HepG2 (cell line): ENCODE measurements around the gene PLCG1. TPM values are rescaled to one million over a fixed set of nuclear protein-coding genes. Genes with fewer than 3 reads are reported as not detected.

Experiments used
- ATRX ChIP-seq: sonication (generic); formaldehyde crosslinking; IDR thresholded peaks from 2 replicates; pipeline ENCODE4 v1.4.0; 2020; ENCODE audit warnings: missing genetic modification reagents, borderline replicate concordance
- CC2D1A ChIP-seq: sonication (generic); formaldehyde crosslinking; IDR thresholded peaks from 2 replicates; pipeline ENCODE4 v1.8.1; 2023; ENCODE audit warnings: mild to moderate bottlenecking, missing genetic modification reagents
- ELF4 ChIP-seq: sonication (generic); formaldehyde crosslinking; IDR thresholded peaks from 2 replicates; pipeline ENCODE4 v1.5.0; 2020; ENCODE audit warnings: missing genetic modification reagents, mild to moderate bottlenecking, moderate library complexity, borderline replicate concordance
- FLYWCH1 ChIP-seq: sonication (generic); formaldehyde crosslinking; IDR thresholded peaks from 2 replicates; pipeline ENCODE4 v1.8.1; 2023; ENCODE audit warnings: mild to moderate bottlenecking, missing genetic modification reagents
- FOXP1 ChIP-seq, 2 experiments: fragments of 450-650 bp in 1 of 2; IDR thresholded peaks; 2 replicates each; pipeline ENCODE4 v1.6.1; 2017 to 2018; ENCODE audit warnings: antibody characterized with exemption in 1 of 2
- GATAD1 ChIP-seq: IDR thresholded peaks from 2 replicates; pipeline ENCODE4 v1.6.1; 2016; ENCODE audit warnings: missing genetic modification reagents, missing compliant biosample characterization
- HIVEP1 ChIP-seq: sonication (generic); formaldehyde crosslinking; IDR thresholded peaks from 2 replicates; pipeline ENCODE4 v1.4.0; 2020; ENCODE audit warnings: mild to moderate bottlenecking, missing genetic modification reagents
- PHF8 ChIP-seq: sonication (generic); formaldehyde crosslinking; IDR thresholded peaks from 2 replicates; pipeline ENCODE4 v1.5.0; 2020; ENCODE audit warnings: missing genetic modification reagents
- RORA ChIP-seq: sonication (generic); formaldehyde crosslinking; IDR thresholded peaks from 2 replicates; pipeline ENCODE4 v1.5.0; 2020; ENCODE audit warnings: mild to moderate bottlenecking, missing genetic modification reagents, moderate library complexity
- SIN3A ChIP-seq: IDR thresholded peaks from 2 replicates; pipeline ENCODE4 v1.6.1; 2011; ENCODE audit warnings: low read depth, mild to moderate bottlenecking, control low read depth, low read length, borderline replicate concordance
- SNAI1 ChIP-seq: sonication (generic); formaldehyde crosslinking; IDR thresholded peaks from 2 replicates; pipeline ENCODE4 v1.5.0; 2020; ENCODE audit warnings: mild to moderate bottlenecking, missing genetic modification reagents, borderline replicate concordance
- SNAPC5 ChIP-seq: sonication (generic); formaldehyde crosslinking; IDR thresholded peaks from 2 replicates; pipeline ENCODE4 v1.8.1; 2023; ENCODE audit warnings: mild to moderate bottlenecking, missing genetic modification reagents, borderline replicate concordance
- TOE1 ChIP-seq: sonication (generic); formaldehyde crosslinking; IDR thresholded peaks from 2 replicates; pipeline ENCODE4 v1.4.0; 2020; ENCODE audit warnings: mild to moderate bottlenecking, missing genetic modification reagents
- ZNF546 ChIP-seq: sonication (generic); formaldehyde crosslinking; conservative IDR thresholded peaks from 2 replicates; pipeline ENCODE4 v1.8.1; 2023; ENCODE audit warnings: mild to moderate bottlenecking, missing genetic modification reagents
- ZNF709 ChIP-seq: sonication (generic); formaldehyde crosslinking; IDR thresholded peaks from 2 replicates; pipeline ENCODE4 v1.5.0; 2020; ENCODE audit warnings: mild to moderate bottlenecking, missing genetic modification reagents
- ZNF75D ChIP-seq: sonication (generic); formaldehyde crosslinking; IDR thresholded peaks from 2 replicates; pipeline ENCODE4 v1.8.1; 2023; ENCODE audit warnings: missing genetic modification reagents, mild to moderate bottlenecking, borderline replicate concordance
- ZNF816 ChIP-seq: sonication (generic); formaldehyde crosslinking; IDR thresholded peaks from 2 replicates; pipeline ENCODE4 v1.8.0; 2022; ENCODE audit warnings: missing genetic modification reagents, mild to moderate bottlenecking, borderline replicate concordance
- ZNF850 ChIP-seq: sonication (generic); formaldehyde crosslinking; conservative IDR thresholded peaks from 2 replicates; pipeline ENCODE4 v1.9.0; 2021; ENCODE audit warnings: mild to moderate bottlenecking, missing genetic modification reagents
- polyA plus RNA-seq, 8 experiments: library from polyadenylated mRNA; depleted of rRNA in 3 of 8; stranded (reverse) in 7 of 8; unstranded in 1 of 8; fragments of >200 nt; fragmentation: Illumina TruSeq in 4 of 8; extraction: Trizol in 4 of 8; gene quantifications; 2 replicates each; pipeline versions ENCODE4 v1.2.1 to v1.2.3, GENCODE V29; 2011 to 2016; ENCODE audit warnings: low read depth in 4 of 8, missing spikeins in 1 of 8, mixed read lengths in 1 of 8; ENCODE audit not compliant: insufficient read depth in 1 of 8
- total RNA-seq, 5 experiments: library from RNA; depleted of rRNA; stranded (reverse); fragments of >200 nt; fragmentation: Illumina TruSeq; extraction: Trizol; gene quantifications; 2 replicates each; pipeline ENCODE4 v1.2.3, GENCODE V29; 2016; ENCODE audit warnings: low read depth in 1 of 5
- TF ChIP-seq, protein P1 (sequence below): fragments of 450-650 bp; IDR thresholded peaks from 2 replicates; pipeline ENCODE4 v1.6.1; 2016
- TF ChIP-seq, protein P2 (sequence below): IDR thresholded peaks from 2 replicates; pipeline ENCODE4 v1.6.1; 2018; ENCODE audit warnings: missing genetic modification reagents, mild to moderate bottlenecking, missing compliant biosample characterization
- TF ChIP-seq, protein P3 (sequence below): sonication (generic); formaldehyde crosslinking; IDR thresholded peaks from 2 replicates; pipeline ENCODE4 v1.5.0; 2020; ENCODE audit warnings: missing genetic modification reagents
- TF ChIP-seq, protein P4 (sequence below): sonication (generic); formaldehyde crosslinking; IDR thresholded peaks from 2 replicates; pipeline ENCODE4 v1.4.0; 2020; ENCODE audit warnings: mild to moderate bottlenecking, low read depth, missing genetic modification reagents

PLCG1 gene
- total and polyA plus RNA-seq, 2 of the 13 experiments (the other 11 are each of a cell fraction or from before 2014, with no cell fraction given), result 85.3 to 158 TPM

DNA sequence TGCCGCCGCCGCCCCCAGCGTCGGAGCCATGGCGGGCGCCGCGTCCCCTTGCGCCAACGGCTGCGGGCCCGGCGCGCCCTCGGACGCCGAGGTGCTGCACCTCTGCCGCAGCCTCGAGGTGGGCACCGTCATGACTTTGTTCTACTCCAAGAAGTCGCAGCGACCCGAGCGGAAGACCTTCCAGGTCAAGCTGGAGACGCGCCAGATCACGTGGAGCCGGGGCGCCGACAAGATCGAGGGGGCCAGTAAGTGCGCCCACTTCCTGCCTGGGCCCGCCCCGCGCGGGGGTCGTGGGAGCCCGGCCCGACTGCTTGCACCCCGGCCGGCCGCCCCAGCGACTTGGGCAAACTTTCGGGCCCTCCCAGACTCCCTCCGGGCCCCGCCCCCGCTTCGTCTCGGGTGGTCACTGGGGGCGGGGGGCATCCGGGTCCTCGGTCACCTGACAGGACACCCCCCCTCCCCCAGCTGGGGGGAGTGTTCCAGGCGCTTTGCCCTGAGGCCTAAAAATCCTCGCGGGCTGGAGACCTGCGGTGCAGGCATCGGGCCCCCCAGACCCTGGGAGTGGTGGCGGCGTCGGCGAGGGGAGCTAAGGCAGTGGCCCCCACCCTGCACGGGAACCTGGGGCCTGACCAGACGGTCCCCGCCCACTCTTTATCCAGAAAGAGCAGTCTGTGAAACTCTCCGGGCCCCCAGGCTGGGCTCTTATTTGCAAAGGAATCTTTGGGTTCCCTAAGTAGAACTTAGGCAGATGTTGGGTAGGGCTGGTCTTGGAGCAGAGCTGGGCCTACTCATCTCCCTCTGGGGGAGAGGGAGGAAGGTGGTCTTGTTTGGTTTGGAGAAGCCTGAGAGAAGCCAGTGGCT lies 501 bp downstream of the PLCG1 start (continued):
- TF ChIP-seq ZNF75D (CRISPR knock-in tag) (0 out of 2 replicates have a peak, but pooled peaks have one; percentile 20), ZNF816 (CRISPR knock-in tag) (0 out of 2 replicates have a peak, but pooled peaks have one; percentile 84), TOE1 (CRISPR knock-in tag) (no peak), FLYWCH1 (CRISPR knock-in tag) (peak; percentile 65; the same call in 1 of the 2 replicates), SNAI1 (CRISPR knock-in tag) (peak; percentile 54; the same call in 1 of the 2 replicates), PHF8 (CRISPR knock-in tag) (peak; percentile 84), ATRX (CRISPR knock-in tag) (no peak), SNAPC5 (CRISPR knock-in tag) (no peak), CC2D1A (no peak), ZNF850 (CRISPR knock-in tag) (no peak; the same call in 1 of the 2 replicates), GATAD1 (CRISPR knock-in tag) (peak; percentile 61), ELF4 (no peak; the same call in 1 of the 2 replicates), SIN3A (peak; percentile 12; the same call in 1 of the 2 replicates), FOXP1 (IDR thresholded peaks at IDR 0.05) (no peak), FOXP1 (CRISPR knock-in tag; IDR thresholded peaks at IDR 0.05) (no peak), ZNF546 (CRISPR knock-in tag) (no peak), HIVEP1 (CRISPR knock-in tag) (peak; percentile 16; the same call in 1 of the 2 replicates), RORA (CRISPR knock-in tag) (no peak), ZNF709 (CRISPR knock-in tag) (no peak; the same call in 1 of the 2 replicates)
- TF ChIP-seq, protein P1, sequence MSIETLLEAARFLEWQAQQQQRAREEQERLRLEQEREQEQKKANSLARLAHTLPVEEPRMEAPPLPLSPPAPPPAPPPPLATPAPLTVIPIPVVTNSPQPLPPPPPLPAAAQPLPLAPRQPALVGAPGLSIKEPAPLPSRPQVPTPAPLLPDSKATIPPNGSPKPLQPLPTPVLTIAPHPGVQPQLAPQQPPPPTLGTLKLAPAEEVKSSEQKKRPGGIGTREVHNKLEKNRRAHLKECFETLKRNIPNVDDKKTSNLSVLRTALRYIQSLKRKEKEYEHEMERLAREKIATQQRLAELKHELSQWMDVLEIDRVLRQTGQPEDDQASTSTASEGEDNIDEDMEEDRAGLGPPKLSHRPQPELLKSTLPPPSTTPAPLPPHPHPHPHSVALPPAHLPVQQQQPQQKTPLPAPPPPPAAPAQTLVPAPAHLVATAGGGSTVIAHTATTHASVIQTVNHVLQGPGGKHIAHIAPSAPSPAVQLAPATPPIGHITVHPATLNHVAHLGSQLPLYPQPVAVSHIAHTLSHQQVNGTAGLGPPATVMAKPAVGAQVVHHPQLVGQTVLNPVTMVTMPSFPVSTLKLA, result no peak
- TF ChIP-seq, protein P2, sequence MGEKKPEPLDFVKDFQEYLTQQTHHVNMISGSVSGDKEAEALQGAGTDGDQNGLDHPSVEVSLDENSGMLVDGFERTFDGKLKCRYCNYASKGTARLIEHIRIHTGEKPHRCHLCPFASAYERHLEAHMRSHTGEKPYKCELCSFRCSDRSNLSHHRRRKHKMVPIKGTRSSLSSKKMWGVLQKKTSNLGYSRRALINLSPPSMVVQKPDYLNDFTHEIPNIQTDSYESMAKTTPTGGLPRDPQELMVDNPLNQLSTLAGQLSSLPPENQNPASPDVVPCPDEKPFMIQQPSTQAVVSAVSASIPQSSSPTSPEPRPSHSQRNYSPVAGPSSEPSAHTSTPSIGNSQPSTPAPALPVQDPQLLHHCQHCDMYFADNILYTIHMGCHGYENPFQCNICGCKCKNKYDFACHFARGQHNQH (CRISPR knock-in tag), result peak; percentile 42; the same call in 1 of the 2 replicates
- TF ChIP-seq, protein P3, sequence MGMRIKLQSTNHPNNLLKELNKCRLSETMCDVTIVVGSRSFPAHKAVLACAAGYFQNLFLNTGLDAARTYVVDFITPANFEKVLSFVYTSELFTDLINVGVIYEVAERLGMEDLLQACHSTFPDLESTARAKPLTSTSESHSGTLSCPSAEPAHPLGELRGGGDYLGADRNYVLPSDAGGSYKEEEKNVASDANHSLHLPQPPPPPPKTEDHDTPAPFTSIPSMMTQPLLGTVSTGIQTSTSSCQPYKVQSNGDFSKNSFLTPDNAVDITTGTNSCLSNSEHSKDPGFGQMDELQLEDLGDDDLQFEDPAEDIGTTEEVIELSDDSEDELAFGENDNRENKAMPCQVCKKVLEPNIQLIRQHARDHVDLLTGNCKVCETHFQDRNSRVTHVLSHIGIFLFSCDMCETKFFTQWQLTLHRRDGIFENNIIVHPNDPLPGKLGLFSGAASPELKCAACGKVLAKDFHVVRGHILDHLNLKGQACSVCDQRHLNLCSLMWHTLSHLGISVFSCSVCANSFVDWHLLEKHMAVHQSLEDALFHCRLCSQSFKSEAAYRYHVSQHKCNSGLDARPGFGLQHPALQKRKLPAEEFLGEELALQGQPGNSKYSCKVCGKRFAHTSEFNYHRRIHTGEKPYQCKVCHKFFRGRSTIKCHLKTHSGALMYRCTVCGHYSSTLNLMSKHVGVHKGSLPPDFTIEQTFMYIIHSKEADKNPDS (CRISPR knock-in tag), result peak; percentile 85; the same call in 1 of the 2 replicates
- TF ChIP-seq, protein P4, sequence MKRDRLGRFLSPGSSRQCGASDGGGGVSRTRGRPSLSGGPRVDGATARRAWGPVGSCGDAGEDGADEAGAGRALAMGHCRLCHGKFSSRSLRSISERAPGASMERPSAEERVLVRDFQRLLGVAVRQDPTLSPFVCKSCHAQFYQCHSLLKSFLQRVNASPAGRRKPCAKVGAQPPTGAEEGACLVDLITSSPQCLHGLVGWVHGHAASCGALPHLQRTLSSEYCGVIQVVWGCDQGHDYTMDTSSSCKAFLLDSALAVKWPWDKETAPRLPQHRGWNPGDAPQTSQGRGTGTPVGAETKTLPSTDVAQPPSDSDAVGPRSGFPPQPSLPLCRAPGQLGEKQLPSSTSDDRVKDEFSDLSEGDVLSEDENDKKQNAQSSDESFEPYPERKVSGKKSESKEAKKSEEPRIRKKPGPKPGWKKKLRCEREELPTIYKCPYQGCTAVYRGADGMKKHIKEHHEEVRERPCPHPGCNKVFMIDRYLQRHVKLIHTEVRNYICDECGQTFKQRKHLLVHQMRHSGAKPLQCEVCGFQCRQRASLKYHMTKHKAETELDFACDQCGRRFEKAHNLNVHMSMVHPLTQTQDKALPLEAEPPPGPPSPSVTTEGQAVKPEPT (CRISPR knock-in tag), result peak; percentile 8; the same call in 1 of the 2 replicates
